ENCODE results near the gene CARD11. TPM values are rescaled to one million over a fixed set of nuclear protein-coding genes. Genes with fewer than 3 reads are reported as not detected.

Gene CARD11
- total RNA-seq, 1 experiment from 2014 or later = 0.57 TPM

- no peak for TF ChIP-seq POLR2AphosphoS5 (IDR thresholded peaks at IDR 0.05; ENCODE audit: low read depth, low read length)
Observed at GRCh38 chr7:2866601-2867000, 177.1 kb downstream of the CARD11 start (continued).

- ChIA-PET POLR2A (no interaction called here), CTCF (interaction anchor here (0.6 to 1.0 kb wide), 4 partner anchors 63 to 808 kb away, joined by 3 to 4 read pairs (median 3); no protein-coding TSS in a partner anchor), RAD21 (ENCODE audit: low non-redundant PET in 1 of 2, low total read pairs in 2 of 2, uncharacterized antibody in 2 of 2, unreplicated experiment in 2 of 2) (no interaction called here)
- peak; percentile 44 for ATAC-seq
- TF ChIP-seq RAD21 (IDR thresholded peaks at IDR 0.05; ENCODE audit: low read depth) (peak; percentile 82), EGR1 (IDR thresholded peaks at IDR 0.05; ENCODE audit: low read depth) (no peak), TCF7L2 (IDR thresholded peaks at IDR 0.05; ENCODE audit: borderline replicate concordance, extremely low read depth, insufficient read depth, insufficient read length) (no peak), REST (IDR thresholded peaks at IDR 0.05; ENCODE audit: low read depth) (no peak), ZNF274 (IDR thresholded peaks at IDR 0.05; ENCODE audit: low read depth, low read length) (no peak), JUND (IDR thresholded peaks at IDR 0.05) (no peak), YY1 (IDR thresholded peaks at IDR 0.05; ENCODE audit: extremely low read depth, insufficient replicate concordance, low read depth, low read length) (no peak), EZH2 (IDR thresholded peaks at IDR 0.05) (no peak), POLR2A (IDR thresholded peaks at IDR 0.05; ENCODE audit: borderline replicate concordance, extremely low read depth, insufficient read depth, insufficient read length) (no peak), SP1 (IDR thresholded peaks at IDR 0.05; ENCODE audit: low read depth) (no peak), MAX (IDR thresholded peaks at IDR 0.05) (no peak), SIN3A (IDR thresholded peaks at IDR 0.05; ENCODE audit: low read depth) (no peak), FOSL1 (IDR thresholded peaks at IDR 0.05; ENCODE audit: low read depth) (no peak), POLR2AphosphoS5 (IDR thresholded peaks at IDR 0.05; ENCODE audit: low read depth, low read length) (no peak), ELF1 (IDR thresholded peaks at IDR 0.05; ENCODE audit: borderline replicate concordance, low read depth) (no peak), CTCF (IDR thresholded peaks at IDR 0.05 in 2 of 3, conservative IDR thresholded peaks at IDR 0.05 in 1 of 3; ENCODE audit: borderline replicate concordance in 1 of 3, insufficient read depth in 1 of 3, low read depth in 2 of 3, low read length in 2 of 3) (peak; percentile 63 to 97 (median 78); a peak in 5 of 6 replicates)
- Histone ChIP-seq H3K79me2 (ENCODE audit: insufficient read depth, low read length) (no peaks in the 10 kb centered on the region), H3K27me3 (ENCODE audit: insufficient read depth, low read length) (no peaks in the 10 kb centered on the region), H2AFZ (ENCODE audit: low read depth, low read length, poor library complexity, severe bottlenecking) (no peak overlapping the region), H3K36me3 (ENCODE audit: control insufficient read depth in 1 of 2, insufficient read depth in 2 of 2, low read length in 2 of 2) (no peaks in the 10 kb centered on the region), H3K9ac (ENCODE audit: low read length) (no peak overlapping the region), H3K27ac (ENCODE audit: low read depth, low read length) (no peak overlapping the region), H3K4me3 (replicated peaks in 1 of 2; ENCODE audit: low read depth in 1 of 2, low read length in 2 of 2) (no peak overlapping the region), H3K4me1 (ENCODE audit: control insufficient read depth in 1 of 2, insufficient read depth in 2 of 2, low read length in 2 of 2) (peaks cover 18 to 33% of the 10 kb centered on the region in 2 experiments), H3K9me3 (ENCODE audit: control insufficient read depth in 1 of 2, insufficient read depth in 1 of 2, low read depth in 1 of 2, low read length in 2 of 2) (no peaks in the 10 kb centered on the region), H3K4me2 (ENCODE audit: low read length) (peak overlapping the region; percentile 99), H3K9me2 (ENCODE audit: insufficient read depth) (no peaks in the 10 kb centered on the region), H4K20me1 (ENCODE audit: insufficient read depth) (no peaks in the 10 kb centered on the region)
- DNase-seq (ENCODE audit: low read depth, low spot score) = peak; percentile 48
- BruUV-seq (replicated peaks) = no TSS peak
- intact Hi-C loops (cut with micrococcal nuclease) = loop anchor here (5.0 to 10.0 kb wide), 3 partner anchors 537 to 1750 kb away; no protein-coding TSS in a partner anchor
Observed at GRCh38 chr7:2864999-2865670, 178.5 kb downstream of the CARD11 start.
